ENCODE results near the gene NUMB.

NUMB gene

DNA sequence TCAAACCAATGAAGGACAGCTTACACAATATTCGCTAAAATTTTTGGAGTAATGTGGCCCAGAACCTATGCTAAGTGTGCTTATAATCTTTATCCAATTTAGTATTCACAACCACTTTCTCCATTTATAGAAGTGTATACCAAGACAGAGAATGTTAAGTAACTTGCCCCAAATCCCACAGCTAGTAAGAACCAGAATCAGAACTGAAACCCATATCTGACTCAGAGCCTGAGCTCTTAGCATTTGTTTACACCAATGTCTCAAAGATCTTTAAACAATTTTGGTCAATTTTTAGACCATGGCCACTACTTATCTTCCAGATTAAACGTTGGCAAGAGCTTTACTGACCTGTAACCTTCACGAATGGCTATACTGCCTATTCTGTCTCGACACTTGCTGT lies 168.1 kb downstream of the NUMB start:
- Histone ChIP-seq H3K14ac (ENCODE audit: low read length) (no peak overlapping the region), H3K79me1 (ENCODE audit: low read depth, low read length) (no peaks in the 10 kb centered on the region), H2AFZ (ENCODE audit: low read length) (no peak overlapping the region), H3K4me1 (ENCODE audit: control insufficient read depth in 2 of 2, insufficient read depth in 1 of 2, low read depth in 1 of 2, low read length in 2 of 2) (no peaks in the 10 kb centered on the region), H3K4ac (ENCODE audit: low read length) (no peak overlapping the region), H2BK15ac (ENCODE audit: low read length) (no peak overlapping the region), H3K4me2 (ENCODE audit: insufficient read depth, low read length, poor library complexity, severe bottlenecking) (no peak overlapping the region), H2BK12ac (ENCODE audit: low read length) (no peak overlapping the region), H3K4me3 (ENCODE audit: low read length in 2 of 2) (no peak overlapping the region), H3K23ac (ENCODE audit: low read depth, low read length, poor library complexity) (no peak overlapping the region), H3K9me3 (replicated peaks in 1 of 2; ENCODE audit: control insufficient read depth in 2 of 2, insufficient read depth in 1 of 2, low read depth in 1 of 2, low read length in 2 of 2) (no peaks in the 10 kb centered on the region), H4K8ac (ENCODE audit: low read depth, low read length) (no peak overlapping the region), H4K91ac (ENCODE audit: low read depth, low read length, poor library complexity) (no peak overlapping the region), H3K18ac (ENCODE audit: low read length) (no peak overlapping the region), H3K9ac (ENCODE audit: low read depth, low read length, poor library complexity) (no peak overlapping the region), H3K27ac (replicated peaks; ENCODE audit: low read length) (no peak overlapping the region), H2AK5ac (ENCODE audit: low read depth, low read length) (no peak overlapping the region), H2BK5ac (ENCODE audit: low read length) (no peak overlapping the region), H3K36me3 (replicated peaks in 1 of 2; ENCODE audit: control insufficient read depth in 2 of 2, insufficient read depth in 2 of 2, low read length in 2 of 2) (peaks cover 4 to 34% of the 10 kb centered on the region in 2 donors), H2BK120ac (ENCODE audit: low read depth, low read length) (no peak overlapping the region), H3K27me3 (ENCODE audit: control insufficient read depth in 3 of 3, insufficient read depth in 3 of 3, low read depth in 1 of 3, low read length in 3 of 3) (no peaks in the 10 kb centered on the region)
- WGBS, 2 donors (ENCODE audit: extremely low coverage in 2 of 2, insufficient read length in 2 of 2, insufficient replicate concordance in 1 of 2): no CpG with 5 or more reads among the region's 4 CpGs
- DNase-seq (ENCODE audit: low spot score): no peak

GRCh38 chr14:73289729-73290128 lies 168.6 kb downstream of the NUMB start:
- no peak overlapping the region for H4K91ac ChIP-seq (ENCODE audit: low read depth, low read length, poor library complexity)
- no peak overlapping the region for H3K4me2 ChIP-seq (ENCODE audit: insufficient read depth, low read length, poor library complexity, severe bottlenecking)
- WGBS, 2 donors (ENCODE audit: extremely low coverage in 2 of 2, insufficient read length in 2 of 2, insufficient replicate concordance in 1 of 2): no CpG with 5 or more reads among the region's 3 CpGs
- H3K18ac ChIP-seq (ENCODE audit: low read length): no peak overlapping the region
- H3K36me3 ChIP-seq (replicated peaks in 1 of 2; ENCODE audit: control insufficient read depth in 2 of 2, insufficient read depth in 2 of 2, low read length in 2 of 2): peaks cover 4 to 38% of the 10 kb centered on the region in 2 donors
- H3K27ac ChIP-seq (replicated peaks; ENCODE audit: low read length): no peak overlapping the region
- no peak overlapping the region for H2BK5ac ChIP-seq (ENCODE audit: low read length)
- no peaks in the 10 kb centered on the region for H3K79me1 ChIP-seq (ENCODE audit: low read depth, low read length)
- no peak overlapping the region for H3K9ac ChIP-seq (ENCODE audit: low read depth, low read length, poor library complexity)
- no peaks in the 10 kb centered on the region for H3K4me1 ChIP-seq (ENCODE audit: control insufficient read depth in 2 of 2, insufficient read depth in 1 of 2, low read depth in 1 of 2, low read length in 2 of 2)
- H2BK12ac ChIP-seq (ENCODE audit: low read length): no peak overlapping the region
- no peak overlapping the region for H2AK5ac ChIP-seq (ENCODE audit: low read depth, low read length)
- H4K8ac ChIP-seq (ENCODE audit: low read depth, low read length): no peak overlapping the region
- H3K23ac ChIP-seq (ENCODE audit: low read depth, low read length, poor library complexity): no peak overlapping the region
- no peak overlapping the region for H3K14ac ChIP-seq (ENCODE audit: low read length)
- H3K4ac ChIP-seq (ENCODE audit: low read length): no peak overlapping the region
- no peak overlapping the region for H2BK15ac ChIP-seq (ENCODE audit: low read length)
- DNase-seq (ENCODE audit: low spot score): no peak
- no peaks in the 10 kb centered on the region for H3K9me3 ChIP-seq (replicated peaks in 1 of 2; ENCODE audit: control insufficient read depth in 2 of 2, insufficient read depth in 1 of 2, low read depth in 1 of 2, low read length in 2 of 2)
- H3K4me3 ChIP-seq (ENCODE audit: low read length in 2 of 2): no peak overlapping the region
- H2AFZ ChIP-seq (ENCODE audit: low read length): no peak overlapping the region
- H3K27me3 ChIP-seq (ENCODE audit: control insufficient read depth in 3 of 3, insufficient read depth in 3 of 3, low read depth in 1 of 3, low read length in 3 of 3): no peaks in the 10 kb centered on the region
- H2BK120ac ChIP-seq (ENCODE audit: low read depth, low read length): no peak overlapping the region

GRCh38 chr14:73289308-73289707 lies 169.0 kb downstream of the NUMB start:
- H3K14ac ChIP-seq (ENCODE audit: low read length): no peak overlapping the region
- no peak overlapping the region for H2BK15ac ChIP-seq (ENCODE audit: low read length)
- no peak overlapping the region for H2BK5ac ChIP-seq (ENCODE audit: low read length)
- H3K4me2 ChIP-seq (ENCODE audit: insufficient read depth, low read length, poor library complexity, severe bottlenecking): no peak overlapping the region
- H4K91ac ChIP-seq (ENCODE audit: low read depth, low read length, poor library complexity): no peak overlapping the region
- H2BK120ac ChIP-seq (ENCODE audit: low read depth, low read length): no peak overlapping the region
- no peak overlapping the region for H2AFZ ChIP-seq (ENCODE audit: low read length)
- H3K79me1 ChIP-seq (ENCODE audit: low read depth, low read length): no peaks in the 10 kb centered on the region
- no peak overlapping the region for H4K8ac ChIP-seq (ENCODE audit: low read depth, low read length)
- no peak overlapping the region for H3K9ac ChIP-seq (ENCODE audit: low read depth, low read length, poor library complexity)
- no peak overlapping the region for H2AK5ac ChIP-seq (ENCODE audit: low read depth, low read length)
- no peak for DNase-seq (ENCODE audit: low spot score)
- no peak overlapping the region for H3K18ac ChIP-seq (ENCODE audit: low read length)
- H3K4me1 ChIP-seq (ENCODE audit: control insufficient read depth in 2 of 2, insufficient read depth in 1 of 2, low read depth in 1 of 2, low read length in 2 of 2): no peaks in the 10 kb centered on the region
- no peak overlapping the region for H3K27ac ChIP-seq (replicated peaks; ENCODE audit: low read length)
- no peak overlapping the region for H3K23ac ChIP-seq (ENCODE audit: low read depth, low read length, poor library complexity)
- no peaks in the 10 kb centered on the region for H3K9me3 ChIP-seq (replicated peaks in 1 of 2; ENCODE audit: control insufficient read depth in 2 of 2, insufficient read depth in 1 of 2, low read depth in 1 of 2, low read length in 2 of 2)
- no peak overlapping the region for H3K4ac ChIP-seq (ENCODE audit: low read length)
- H2BK12ac ChIP-seq (ENCODE audit: low read length): no peak overlapping the region
- no peak overlapping the region for H3K4me3 ChIP-seq (ENCODE audit: low read length in 2 of 2)
- no peaks in the 10 kb centered on the region for H3K27me3 ChIP-seq (ENCODE audit: control insufficient read depth in 3 of 3, insufficient read depth in 3 of 3, low read depth in 1 of 3, low read length in 3 of 3)
- WGBS, 2 donors (ENCODE audit: extremely low coverage in 2 of 2, insufficient read length in 2 of 2, insufficient replicate concordance in 1 of 2): no CpG with 5 or more reads among the region's 3 CpGs
- H3K36me3 ChIP-seq (replicated peaks in 1 of 2; ENCODE audit: control insufficient read depth in 2 of 2, insufficient read depth in 2 of 2, low read length in 2 of 2): peaks cover 4 to 38% of the 10 kb centered on the region in 2 donors

DNA sequence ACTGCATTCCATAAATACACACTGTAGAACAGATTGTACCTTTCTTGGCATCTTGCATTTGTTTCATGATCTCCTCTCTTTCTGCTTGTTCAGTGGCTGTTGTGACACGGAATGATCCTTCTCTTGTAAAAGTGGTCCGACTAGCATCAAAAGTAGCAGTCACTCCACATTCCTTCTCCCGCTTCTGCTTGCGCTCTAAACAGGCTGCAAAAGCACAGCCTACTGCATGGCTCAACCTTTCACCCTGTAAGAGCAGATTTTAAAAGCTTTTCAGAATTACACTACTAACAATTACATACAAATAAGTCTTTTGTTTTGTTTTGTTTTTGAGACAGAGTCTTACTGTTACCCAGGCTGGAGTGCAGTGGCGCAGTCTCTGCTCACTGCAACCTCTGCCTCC lies 171.3 kb downstream of the NUMB start:
- no peak overlapping the region for H2BK15ac ChIP-seq (ENCODE audit: low read length)
- H3K4me2 ChIP-seq (ENCODE audit: insufficient read depth, low read length, poor library complexity, severe bottlenecking): no peak overlapping the region
- H3K4me1 ChIP-seq (ENCODE audit: control insufficient read depth in 2 of 2, insufficient read depth in 1 of 2, low read depth in 1 of 2, low read length in 2 of 2): peaks cover 0 to 4% of the 10 kb centered on the region in 2 donors
- H4K91ac ChIP-seq (ENCODE audit: low read depth, low read length, poor library complexity): no peak overlapping the region
- DNase-seq (ENCODE audit: low spot score): no peak
- no peak overlapping the region for H3K23ac ChIP-seq (ENCODE audit: low read depth, low read length, poor library complexity)
- H2AK5ac ChIP-seq (ENCODE audit: low read depth, low read length): no peak overlapping the region
- no peak overlapping the region for H3K4me3 ChIP-seq (ENCODE audit: low read length in 2 of 2)
- H2BK120ac ChIP-seq (ENCODE audit: low read depth, low read length): no peak overlapping the region
- H3K14ac ChIP-seq (ENCODE audit: low read length): no peak overlapping the region
- H3K4ac ChIP-seq (ENCODE audit: low read length): no peak overlapping the region
- H4K8ac ChIP-seq (ENCODE audit: low read depth, low read length): no peak overlapping the region
- no peak overlapping the region for H2BK5ac ChIP-seq (ENCODE audit: low read length)
- H3K9me3 ChIP-seq (replicated peaks in 1 of 2; ENCODE audit: control insufficient read depth in 2 of 2, insufficient read depth in 1 of 2, low read depth in 1 of 2, low read length in 2 of 2): no peaks in the 10 kb centered on the region
- H3K27ac ChIP-seq (replicated peaks; ENCODE audit: low read length): no peak overlapping the region
- H3K36me3 ChIP-seq (replicated peaks in 1 of 2; ENCODE audit: control insufficient read depth in 2 of 2, insufficient read depth in 2 of 2, low read length in 2 of 2): peaks cover 5 to 49% of the 10 kb centered on the region in 2 donors
- H2AFZ ChIP-seq (ENCODE audit: low read length): no peak overlapping the region
- no peak overlapping the region for H2BK12ac ChIP-seq (ENCODE audit: low read length)
- no peaks in the 10 kb centered on the region for H3K79me1 ChIP-seq (ENCODE audit: low read depth, low read length)
- H3K27me3 ChIP-seq (ENCODE audit: control insufficient read depth in 3 of 3, insufficient read depth in 3 of 3, low read depth in 1 of 3, low read length in 3 of 3): no peaks in the 10 kb centered on the region
- H3K18ac ChIP-seq (ENCODE audit: low read length): no peak overlapping the region
- no CpG with 5 or more reads among the region's 5 CpGs for WGBS, 2 donors (ENCODE audit: extremely low coverage in 2 of 2, insufficient read length in 2 of 2, insufficient replicate concordance in 1 of 2)
- no peak overlapping the region for H3K9ac ChIP-seq (ENCODE audit: low read depth, low read length, poor library complexity)

Data from neuronal stem cell (in vitro differentiated cells).